Peyer's patch (tissue), 4 donors: ENCODE measurements around the gene UBAC2. TPM values are rescaled to one million over a fixed set of nuclear protein-coding genes. Genes with fewer than 3 reads are reported as not detected.
"Not testable (repeated sequence)": the region's sequence is repeated elsewhere in the genome, so short reads cannot be mapped to it uniquely, and the experiment has no call there.

Experiments
- DNase-seq, 3 donors: peaks; one replicate each; pipeline ENCODE4 v3.0.0-alpha.2; 2017 to 2019
- H3K27ac ChIP-seq, 4 donors: fragments of 200-600 bp; sonication (generic); one replicate each; pipeline ENCODE4 v1.5.1; 2016 to 2019
- H3K27me3 ChIP-seq, 2 donors: fragments of 200-600 bp; sonication (generic); one replicate each; pipeline ENCODE4 v1.5.1; 2019
- H3K36me3 ChIP-seq, 3 donors: fragments of 200-600 bp; sonication (generic); one replicate each; pipeline ENCODE4 v1.5.1; 2016 to 2019
- H3K4me1 ChIP-seq, 4 donors: fragments of 200-600 bp; sonication (generic); one replicate each; pipeline ENCODE4 v1.5.1; 2016 to 2019
- H3K4me3 ChIP-seq, 4 donors: fragments of 200-600 bp; sonication (generic); 1 replicate in 3 of 4; 2 replicates in 1 of 4; pipeline ENCODE4 v1.5.1; 2016 to 2019; ENCODE audit warnings: mild to moderate bottlenecking in 1 of 4
- H3K9me3 ChIP-seq, 4 donors: fragments of 200-600 bp; sonication (generic); one replicate each; pipeline ENCODE4 v1.5.1; 2016 to 2019; ENCODE audit warnings: mild to moderate bottlenecking in 1 of 4
- CTCF ChIP-seq, 6 experiments: fragments of 450-650 bp in 4 of 6; fragments of 200-600 bp in 2 of 6; sonication (generic) in 1 of 6; IDR thresholded peaks; one replicate each; pipeline ENCODE4 v1.5.1; 2017 to 2019; ENCODE audit warnings: antibody characterized with exemption in 6 of 6, mild to moderate bottlenecking in 3 of 6, moderate library complexity in 1 of 6
- POLR2A ChIP-seq, 2 donors: fragments of 450-650 bp; IDR thresholded peaks; one replicate each; pipeline ENCODE4 v1.5.1; 2017; ENCODE audit warnings: antibody characterized with exemption in 2 of 2, mild to moderate bottlenecking in 2 of 2, moderate library complexity in 2 of 2
- total RNA-seq, 4 donors: library from RNA; depleted of rRNA; stranded (reverse); fragments of >200 nt; gene quantifications; one replicate each; pipeline ENCODE4 v1.1.0, GENCODE V29; 2016

UBAC2 gene
- total RNA-seq, 4 donors from 2014 or later: 38.8 to 67.8 (median 63.4) TPM

GRCh38 chr13:99404005-99404755 lies 203.5 kb downstream of the UBAC2 start:
- no peaks in the 10 kb centered on the region for H3K27me3 ChIP-seq
- peak in 1 of 3 donors; percentile 42 for DNase-seq
- H3K9me3 ChIP-seq: no peaks in the 10 kb centered on the region
- TF ChIP-seq CTCF (IDR thresholded peaks at IDR 0.05) (no peak), POLR2A (IDR thresholded peaks at IDR 0.05) (no peak)
- no peaks in the 10 kb centered on the region for H3K4me1 ChIP-seq
- no peaks in the 10 kb centered on the region for H3K36me3 ChIP-seq
- no peak overlapping the region for H3K4me3 ChIP-seq
- H3K27ac ChIP-seq: peak overlapping the region in 1 of 4 donors; percentile 41

- Histone ChIP-seq H3K36me3 (no peaks in the 10 kb centered on the region), H3K4me1 (no peaks in the 10 kb centered on the region), H3K4me3 (no peak overlapping the region), H3K27ac (peak overlapping the region in 1 of 4 donors; percentile 26), H3K27me3 (no peaks in the 10 kb centered on the region), H3K9me3 (no peaks in the 10 kb centered on the region)
- peak in 1 of 3 donors; percentile 14 for DNase-seq
- TF ChIP-seq CTCF (IDR thresholded peaks at IDR 0.05): no peak
- no peak for TF ChIP-seq POLR2A (IDR thresholded peaks at IDR 0.05)
Observed at GRCh38 chr13:99405966-99406365, 205.3 kb downstream of the UBAC2 start.

- Histone ChIP-seq H3K27ac (no peak overlapping the region), H3K4me3 (no peak overlapping the region), H3K9me3 (peaks cover 0 to under 1% (median 0%) of the 10 kb centered on the region in 4 donors), H3K4me1 (no peaks in the 10 kb centered on the region), H3K27me3 (no peaks in the 10 kb centered on the region), H3K36me3 (no peaks in the 10 kb centered on the region)
- no peak for TF ChIP-seq CTCF (IDR thresholded peaks at IDR 0.05)
- DNase-seq: peak in 1 of 3 donors; percentile 46
Observed at GRCh38 chr13:99406799-99407201, 206.1 kb downstream of the UBAC2 start.

- Histone ChIP-seq H3K27ac (peak overlapping the region in 2 of 4 donors; percentile 1 to 13), H3K4me1 (no peaks in the 10 kb centered on the region), H3K36me3 (no peaks in the 10 kb centered on the region), H3K4me3 (no peak overlapping the region), H3K9me3 (peaks cover 0 to 4% (median 0%) of the 10 kb centered on the region in 4 donors), H3K27me3 (no peaks in the 10 kb centered on the region)
- peak in 1 of 3 donors; percentile 36 for DNase-seq
- TF ChIP-seq CTCF (IDR thresholded peaks at IDR 0.05): no peak
- no peak for TF ChIP-seq POLR2A (IDR thresholded peaks at IDR 0.05)
Observed at GRCh38 chr13:99407906-99408702, 207.4 kb downstream of the UBAC2 start.

- Histone ChIP-seq H3K4me3 (no peak overlapping the region), H3K9me3 (peaks cover 0 to 4% (median 0%) of the 10 kb centered on the region in 4 donors), H3K4me1 (no peaks in the 10 kb centered on the region), H3K27ac (no peak overlapping the region), H3K36me3 (no peaks in the 10 kb centered on the region), H3K27me3 (no peaks in the 10 kb centered on the region)
- TF ChIP-seq POLR2A (IDR thresholded peaks at IDR 0.05) (no peak), CTCF (IDR thresholded peaks at IDR 0.05) (no peak)
- DNase-seq: no peak
Observed at GRCh38 chr13:99408703-99409000, 208.0 kb downstream of the UBAC2 start.

- H3K36me3 ChIP-seq, H3K9me3 ChIP-seq, H3K4me3 ChIP-seq, H3K4me1 ChIP-seq, H3K27ac ChIP-seq, H3K27me3 ChIP-seq: not testable (repeated sequence)
- peak in 1 of 3 donors; percentile 26 for DNase-seq
Observed at GRCh38 chr13:99409461-99410083, 208.9 kb downstream of the UBAC2 start.

- not testable (repeated sequence) for H3K36me3 ChIP-seq, H3K27ac ChIP-seq, H3K4me1 ChIP-seq, H3K9me3 ChIP-seq, H3K4me3 ChIP-seq, H3K27me3 ChIP-seq
- peak in 1 of 3 donors; percentile 28 for DNase-seq
Observed at GRCh38 chr13:99410646-99411475, 210.2 kb downstream of the UBAC2 start.
